Erythroblast (primary cell): ENCODE data around the gene PTPRN2.

Experiments
- GATA1 ChIP-seq: IDR thresholded peaks from 2 replicates; pipeline ENCODE4 v1.6.1; 2011; ENCODE audit warnings: low read depth, mild to moderate bottlenecking, control low read depth, low read length, moderate library complexity
- POLR2A ChIP-seq: IDR thresholded peaks from 2 replicates; pipeline ENCODE4 v1.6.1; 2011; ENCODE audit warnings: mild to moderate bottlenecking, low read length

DNA sequence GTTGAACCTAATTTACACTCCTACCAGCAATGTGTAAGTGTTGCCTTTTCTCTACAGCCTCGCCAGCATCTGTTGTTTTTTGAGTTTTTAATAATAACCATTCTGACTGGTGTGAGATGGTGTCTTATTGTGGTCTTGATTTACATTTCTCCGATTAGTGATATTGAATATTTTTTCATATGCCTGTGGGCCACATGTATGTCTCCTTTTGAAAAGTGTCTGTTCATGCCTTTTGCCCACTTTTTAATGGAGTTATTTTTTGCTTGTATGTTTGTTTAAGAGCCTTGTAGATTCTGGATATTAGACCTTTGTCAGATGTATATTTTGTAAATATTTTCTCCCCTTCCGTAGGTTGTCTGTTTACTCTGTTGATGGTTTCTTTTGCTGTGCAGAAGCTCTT is 1055.6 kb downstream of the PTPRN2 start:
- TF ChIP-seq POLR2A: no peak
- TF ChIP-seq GATA1: no peak
